Natural killer cell (primary cell): ENCODE results near the gene ELN. TPM values are rescaled to one million over a fixed set of nuclear protein-coding genes. Genes with fewer than 3 reads are reported as not detected.

Experiments used
- ATAC-seq, 3 donors: fragments of 150-1000 bp in 2 of 3; fragments of 200-7000 bp in 1 of 3; cut with Tn5 transposase; 1 replicate in 1 of 3; 2 replicates in 2 of 3; pipeline ENCODE4 v1.10.0; 2021; ENCODE audit warnings: mild to moderate bottlenecking in 2 of 3, moderate library complexity in 2 of 3
- DNase-seq, 2 donors: peaks; one replicate each; pipeline versions ENCODE4 v3.0.0 to v3.0.0-alpha.2; 2013 to 2021; ENCODE audit warnings: mixed read lengths in 1 of 2
- H3K27ac ChIP-seq: one replicate; pipeline ENCODE4 v1.5.1; 2013; ENCODE audit warnings: mild to moderate bottlenecking, low read length
- H3K27me3 ChIP-seq: one replicate; pipeline ENCODE4 v1.6.1; 2013; ENCODE audit warnings: low read length; ENCODE audit not compliant: control insufficient read depth, insufficient read depth
- H3K36me3 ChIP-seq: one replicate; pipeline ENCODE4 v1.6.1; 2013; ENCODE audit warnings: low read length; ENCODE audit not compliant: control insufficient read depth, insufficient read depth
- H3K4me1 ChIP-seq: one replicate; pipeline ENCODE4 v1.6.1; 2013; ENCODE audit warnings: low read length; ENCODE audit not compliant: control insufficient read depth, insufficient read depth
- H3K4me3 ChIP-seq: one replicate; pipeline ENCODE4 v1.5.1; 2013; ENCODE audit warnings: low read length
- H3K9me3 ChIP-seq: one replicate; pipeline ENCODE4 v1.6.1; 2013; ENCODE audit warnings: low read length; ENCODE audit not compliant: control insufficient read depth, insufficient read depth
- H3K27ac Mint-ChIP-seq, 2 donors: one replicate each; pipeline ENCODE4 v1.8.0; 2022; ENCODE audit warnings: mild to moderate bottlenecking in 2 of 2, mixed read lengths in 2 of 2, moderate library complexity in 1 of 2
- H3K27me3 Mint-ChIP-seq, 2 donors: one replicate each; pipeline ENCODE4 v1.8.0; 2022; ENCODE audit warnings: low read depth in 2 of 2, mixed read lengths in 2 of 2
- H3K36me3 Mint-ChIP-seq: one replicate; pipeline ENCODE4 v1.8.0; 2022; ENCODE audit warnings: mixed read lengths
- H3K4me1 Mint-ChIP-seq, 2 donors: one replicate each; pipeline ENCODE4 v1.8.0; 2022; ENCODE audit warnings: mixed read lengths in 2 of 2
- H3K4me3 Mint-ChIP-seq: one replicate; pipeline ENCODE4 v1.8.0; 2022; ENCODE audit warnings: mild to moderate bottlenecking, moderate library complexity, mixed read lengths
- H3K9me3 Mint-ChIP-seq, 2 donors: one replicate each; pipeline ENCODE4 v1.8.0; 2022; ENCODE audit warnings: mixed read lengths in 2 of 2
- WGBS: methylation state at CpG from one replicate; pipeline ENCODE4 v1.1.7; 2013; ENCODE audit warnings: missing lambda C conversion rate; ENCODE audit not compliant: insufficient coverage; 5-methylcytosine and 5-hydroxymethylcytosine counted together
- intact Hi-C: fragments of 100-400 bp; cut with micrococcal nuclease; formaldehyde crosslinking; loops from one replicate; pipeline ENCODE4 v1.14.2; 2022
- total RNA-seq, 4 donors: library from RNA; stranded (reverse); fragments of 120-200 nt in 1 of 4; gene quantifications; one replicate each; pipeline versions ENCODE4 v1.2.3 to v1.2.4, GENCODE V29; 2013 to 2022
- TF ChIP-seq, protein P1 (sequence below): fragments of 200-600 bp; IDR thresholded peaks from one replicate; pipeline ENCODE4 v1.8.0; 2022; ENCODE audit warnings: antibody characterized with exemption

The ELN gene
- total RNA-seq, 3 donors from 2014 or later (not counting 1 experiment from before 2014, with no cell fraction given) = 0.75 TPM; not detected in 2

- peaks cover 4% of the 10 kb centered on the region for H3K4me1 ChIP-seq
- intact Hi-C loops = no loop called here
- H3K36me3 ChIP-seq = no peaks in the 10 kb centered on the region
- DNase-seq (no peak), ATAC-seq (no peak)
- no peaks in the 10 kb centered on the region for H3K9me3 Mint-ChIP-seq
- H3K27me3 Mint-ChIP-seq = peaks cover 26 to 28% of the 10 kb centered on the region in 2 donors
- H3K4me1 Mint-ChIP-seq = peaks cover 11 to 20% of the 10 kb centered on the region in 2 donors
- H3K36me3 Mint-ChIP-seq = no peaks in the 10 kb centered on the region
- H3K27me3 ChIP-seq = peaks cover 19% of the 10 kb centered on the region
- 64% methylated on average over 5 of the region's 5 CpGs for WGBS
- TF ChIP-seq, protein P1, sequence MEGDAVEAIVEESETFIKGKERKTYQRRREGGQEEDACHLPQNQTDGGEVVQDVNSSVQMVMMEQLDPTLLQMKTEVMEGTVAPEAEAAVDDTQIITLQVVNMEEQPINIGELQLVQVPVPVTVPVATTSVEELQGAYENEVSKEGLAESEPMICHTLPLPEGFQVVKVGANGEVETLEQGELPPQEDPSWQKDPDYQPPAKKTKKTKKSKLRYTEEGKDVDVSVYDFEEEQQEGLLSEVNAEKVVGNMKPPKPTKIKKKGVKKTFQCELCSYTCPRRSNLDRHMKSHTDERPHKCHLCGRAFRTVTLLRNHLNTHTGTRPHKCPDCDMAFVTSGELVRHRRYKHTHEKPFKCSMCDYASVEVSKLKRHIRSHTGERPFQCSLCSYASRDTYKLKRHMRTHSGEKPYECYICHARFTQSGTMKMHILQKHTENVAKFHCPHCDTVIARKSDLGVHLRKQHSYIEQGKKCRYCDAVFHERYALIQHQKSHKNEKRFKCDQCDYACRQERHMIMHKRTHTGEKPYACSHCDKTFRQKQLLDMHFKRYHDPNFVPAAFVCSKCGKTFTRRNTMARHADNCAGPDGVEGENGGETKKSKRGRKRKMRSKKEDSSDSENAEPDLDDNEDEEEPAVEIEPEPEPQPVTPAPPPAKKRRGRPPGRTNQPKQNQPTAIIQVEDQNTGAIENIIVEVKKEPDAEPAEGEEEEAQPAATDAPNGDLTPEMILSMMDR = no peak
- H3K9me3 ChIP-seq = no peaks in the 10 kb centered on the region
- H3K27ac Mint-ChIP-seq = no peak overlapping the region
- H3K27ac ChIP-seq = no peak overlapping the region
- no peak overlapping the region for H3K4me3 ChIP-seq
- no peak overlapping the region for H3K4me3 Mint-ChIP-seq
Measured at GRCh38 chr7:74031403-74032190, 3.6 kb downstream of the ELN start.

GRCh38 chr7:74032191-74032490, 4.2 kb downstream of the ELN start:
- ATAC-seq = no peak
- no peaks in the 10 kb centered on the region for H3K36me3 ChIP-seq
- H3K27me3 ChIP-seq = peaks cover 17% of the 10 kb centered on the region
- Mint-ChIP-seq H3K4me1 (peaks cover 8 to 15% of the 10 kb centered on the region in 2 donors), H3K9me3 (no peaks in the 10 kb centered on the region), H3K36me3 (no peaks in the 10 kb centered on the region), H3K4me3 (no peak overlapping the region), H3K27me3 (peaks cover 22 to 26% of the 10 kb centered on the region in 2 donors), H3K27ac (no peak overlapping the region)
- no peaks in the 10 kb centered on the region for H3K4me1 ChIP-seq
- intact Hi-C loops = no loop called here
- no peak overlapping the region for H3K4me3 ChIP-seq
- no peak overlapping the region for H3K27ac ChIP-seq
- H3K9me3 ChIP-seq = no peaks in the 10 kb centered on the region
- WGBS = 33% methylated on average over 7 of the region's 8 CpGs
- DNase-seq = no peak
- TF ChIP-seq, protein P1 = no peak

GRCh38 chr7:74032624-74033371, 4.8 kb downstream of the ELN start:
- TF ChIP-seq, protein P1 = no peak
- Mint-ChIP-seq H3K4me1 (peaks cover 8 to 15% of the 10 kb centered on the region in 2 donors), H3K27me3 (peaks cover 20 to 26% of the 10 kb centered on the region in 2 donors), H3K4me3 (no peak overlapping the region), H3K36me3 (no peaks in the 10 kb centered on the region), H3K9me3 (no peaks in the 10 kb centered on the region), H3K27ac (no peak overlapping the region)
- WGBS = 80% methylated on average over 8 of the region's 8 CpGs
- H3K27me3 ChIP-seq = peaks cover 15% of the 10 kb centered on the region
- no peaks in the 10 kb centered on the region for H3K4me1 ChIP-seq
- ATAC-seq (no peak), DNase-seq (no peak)
- H3K9me3 ChIP-seq = no peaks in the 10 kb centered on the region
- H3K27ac ChIP-seq = no peak overlapping the region
- intact Hi-C loops = no loop called here
- no peak overlapping the region for H3K4me3 ChIP-seq
- H3K36me3 ChIP-seq = no peaks in the 10 kb centered on the region
